GM19324 (cell line): ENCODE measurements around the gene PDE4D.
"Not testable (repeated sequence)": the region's sequence is repeated elsewhere in the genome, so short reads cannot be mapped to it uniquely, and the experiment has no call there.

Source experiments
- ATAC-seq: cut with Tn5 transposase; IDR thresholded peaks from one replicate; pipeline ENCODE4 v1.9.1; 2021; ENCODE audit warnings: mild to moderate bottlenecking, moderate library complexity; ENCODE audit not compliant: unreplicated experiment, low FRiP score

PDE4D gene

DNA sequence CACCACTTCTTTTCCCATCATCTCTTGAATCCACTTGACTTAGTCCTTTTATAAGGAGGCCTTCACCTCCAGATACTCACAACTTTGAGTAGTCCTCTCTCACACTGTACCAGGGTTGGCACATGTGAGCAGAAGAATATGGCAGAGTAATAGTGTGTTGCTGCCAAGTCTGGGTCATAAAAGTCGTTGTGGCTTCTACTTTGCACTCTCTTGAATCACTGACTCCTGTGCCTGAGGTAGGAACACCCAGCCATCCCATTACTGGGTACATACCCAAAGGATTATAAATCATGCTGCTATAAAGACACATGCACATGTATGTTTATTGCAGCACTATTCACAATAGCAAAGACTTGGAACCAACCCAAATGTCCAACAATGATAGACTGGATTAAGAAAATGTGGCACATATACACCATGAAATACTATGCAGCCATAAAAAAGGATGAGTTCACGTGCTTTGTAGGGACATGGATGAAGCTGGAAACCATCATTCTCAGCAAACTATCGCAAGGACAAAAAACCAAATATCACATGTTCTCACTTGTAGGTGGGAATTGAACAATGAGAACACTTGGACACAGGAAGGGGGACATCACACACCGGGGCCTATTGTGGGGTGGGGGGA is 145.4 kb downstream of the PDE4D start:
- not testable (repeated sequence) for ATAC-seq

DNA sequence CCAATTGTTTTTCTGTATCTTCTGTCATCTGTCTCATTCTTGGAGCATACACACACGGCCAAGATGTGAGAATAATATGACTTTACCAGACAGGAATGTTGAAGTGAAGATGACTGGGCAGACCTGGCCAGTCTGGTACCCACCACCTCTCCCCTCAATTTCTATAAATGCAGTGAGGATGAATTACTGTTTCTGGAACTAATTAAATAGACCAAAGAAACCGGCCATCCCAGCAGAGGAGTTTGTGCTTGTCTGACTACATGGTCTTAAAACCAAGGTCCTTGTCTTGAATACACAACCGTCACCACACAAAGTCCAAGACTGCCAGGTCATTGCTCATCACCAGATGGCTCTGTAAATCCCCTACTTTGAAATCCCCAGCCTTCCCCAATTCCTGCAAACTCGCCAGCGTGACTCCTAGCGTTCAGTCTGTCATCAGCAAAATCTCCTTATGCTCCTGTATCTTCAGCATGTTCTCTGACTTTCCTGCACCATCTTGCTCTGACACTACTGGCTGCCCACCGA is 147.2 kb downstream of the PDE4D start:
- ATAC-seq, result no peak

DNA sequence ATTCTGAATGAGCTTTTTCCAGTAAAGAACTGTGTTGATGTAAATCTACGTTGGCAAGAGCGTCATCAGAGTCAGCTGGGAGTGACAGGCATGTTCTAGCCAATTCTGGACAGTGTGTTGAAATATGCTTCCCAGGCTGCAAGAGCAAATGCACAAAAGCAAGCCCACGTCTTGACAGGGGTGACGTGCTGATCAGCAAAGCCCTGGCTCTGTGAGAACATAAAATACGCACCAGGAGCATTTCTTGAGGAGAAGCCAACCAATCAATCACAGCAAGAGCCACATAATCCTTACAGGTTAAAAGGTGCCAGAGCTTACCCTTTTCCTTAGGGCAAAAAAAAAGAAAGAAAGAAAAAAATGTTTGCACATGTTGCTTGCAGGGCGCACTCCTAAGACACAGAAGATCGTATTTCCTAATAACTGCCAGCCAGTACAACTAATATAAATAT is 148.1 kb downstream of the PDE4D start:
- no peak for ATAC-seq

DNA sequence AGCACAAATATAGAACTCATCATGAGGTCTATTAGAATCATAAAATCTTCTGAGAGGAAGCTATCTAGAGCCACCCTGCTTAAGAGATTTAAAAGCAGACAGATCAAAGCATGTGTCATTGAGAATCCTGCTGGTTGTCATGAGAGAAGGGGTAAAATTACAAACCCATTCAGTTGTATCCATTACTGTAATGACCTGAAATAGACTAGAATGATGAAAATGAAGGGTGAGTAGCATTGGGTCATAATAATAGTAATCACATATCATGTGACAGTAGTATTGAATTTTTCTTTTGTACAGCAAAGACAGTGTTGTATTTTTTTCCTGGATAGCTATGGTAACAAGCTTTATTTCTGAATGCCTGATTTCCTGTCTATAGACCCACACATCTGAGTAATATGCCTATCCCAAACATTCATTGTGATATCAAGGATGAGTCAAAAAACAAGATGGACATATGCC is 149.0 kb downstream of the PDE4D start:
- ATAC-seq, result no peak

DNA sequence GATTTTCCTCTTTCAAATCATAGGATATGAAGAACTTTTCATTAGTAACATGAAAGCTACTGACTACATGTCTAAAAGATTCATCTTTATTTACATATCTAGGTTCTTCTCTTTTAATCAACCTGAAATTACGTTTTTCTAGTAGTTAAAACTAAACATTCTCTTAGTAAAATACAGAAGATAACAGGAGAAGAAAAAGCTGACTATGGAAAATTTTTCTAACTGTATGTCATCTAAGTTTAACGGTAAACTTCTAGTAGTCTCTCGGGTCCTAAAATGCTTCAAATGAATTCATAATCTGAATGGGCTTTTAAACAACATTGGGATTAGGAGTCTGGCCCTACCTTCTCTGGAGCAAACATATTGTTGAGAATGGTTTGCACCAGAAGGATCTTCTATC is 151.9 kb downstream of the PDE4D start:
- ATAC-seq, result no peak

DNA sequence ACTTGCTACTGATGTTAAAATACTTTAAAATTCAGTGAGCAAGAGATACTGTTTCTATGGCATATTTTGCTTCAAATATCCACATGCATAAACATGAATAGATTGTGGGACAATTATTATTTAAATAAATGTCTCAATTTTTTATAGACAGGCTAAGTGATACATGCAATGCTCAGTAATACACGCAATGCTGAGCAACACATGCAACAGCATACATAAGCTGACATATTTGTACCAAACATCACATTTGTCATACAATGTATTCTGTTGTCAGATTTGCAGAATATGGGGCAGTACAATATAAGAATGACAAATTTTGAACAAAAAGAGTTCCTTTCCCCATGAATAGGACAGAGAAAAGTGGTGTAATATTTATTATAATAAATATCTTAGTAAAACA is 155.5 kb downstream of the PDE4D start:
- ATAC-seq, result no peak

DNA sequence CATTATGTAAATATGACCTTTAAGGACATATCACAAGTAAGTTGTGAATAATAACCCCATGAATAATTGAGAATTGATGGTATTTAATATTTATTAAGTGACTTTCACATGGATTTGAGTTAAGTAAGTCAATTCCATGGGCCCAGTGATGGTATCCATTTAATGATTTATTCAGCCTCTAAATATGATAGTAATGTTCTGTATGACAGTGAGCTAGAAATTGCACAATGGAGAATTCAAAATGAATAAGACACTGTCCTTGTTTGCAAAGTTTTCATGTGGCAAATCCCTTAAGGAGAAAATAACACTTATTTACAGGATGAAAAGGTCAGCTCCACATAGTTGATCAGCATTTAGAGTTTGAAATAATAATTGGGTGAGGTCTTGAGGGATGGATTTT is 160.7 kb downstream of the PDE4D start:
- no peak for ATAC-seq

DNA sequence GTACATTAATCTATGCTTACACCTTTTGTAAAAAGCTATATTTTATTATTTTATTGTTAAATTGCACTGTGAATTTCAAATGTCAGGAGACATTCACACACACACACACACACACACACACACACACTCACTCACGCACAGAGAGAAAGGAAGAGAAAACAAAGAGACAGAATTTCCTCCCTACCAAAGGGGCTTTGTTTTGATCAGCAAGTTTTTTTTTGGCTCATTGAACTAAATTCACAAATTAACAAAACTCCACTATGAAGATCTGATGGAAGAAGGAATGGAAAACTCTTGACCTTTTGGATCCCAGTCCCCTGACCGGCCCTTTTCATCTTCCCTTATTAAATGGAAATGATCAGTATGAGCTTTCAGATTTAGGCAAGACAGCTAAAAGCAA is 161.2 kb downstream of the PDE4D start:
- ATAC-seq, result no peak

DNA sequence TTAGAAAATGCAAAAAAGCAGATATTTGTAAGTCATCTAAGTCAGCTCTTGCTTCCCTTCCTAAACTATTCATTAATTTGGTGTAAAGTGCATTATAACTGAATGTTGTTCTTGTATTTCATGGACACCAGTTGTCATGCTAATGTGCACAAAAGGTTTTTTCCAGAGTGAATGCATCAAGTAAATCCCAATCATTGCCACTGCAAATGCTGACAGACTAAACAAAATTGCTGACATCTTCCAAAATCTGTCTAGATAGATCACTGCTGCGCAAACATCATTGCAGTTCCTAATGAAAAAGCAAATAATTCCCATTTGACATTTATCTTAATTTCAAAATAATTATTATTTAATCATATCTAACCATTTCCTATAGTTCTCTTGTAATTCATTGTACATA is 161.7 kb downstream of the PDE4D start:
- ATAC-seq, result no peak

DNA sequence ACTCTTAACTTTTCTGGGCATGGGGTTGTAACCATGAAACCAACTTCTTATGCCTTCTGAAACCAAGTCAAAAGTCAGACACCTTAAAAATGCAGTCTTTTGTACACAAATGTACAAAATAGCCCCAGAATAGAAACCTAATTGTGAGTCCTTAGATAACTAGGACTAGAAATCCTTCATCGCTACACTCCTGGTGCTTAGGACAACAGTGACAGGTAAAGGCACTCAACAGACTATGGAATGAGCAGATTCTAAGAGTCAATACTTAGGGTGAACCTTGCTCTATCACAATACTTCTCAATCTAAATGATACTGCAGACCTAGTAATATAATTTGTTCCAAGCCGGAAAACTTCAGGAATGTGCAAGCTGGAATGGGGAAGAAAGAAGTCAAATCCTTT is 163.7 kb downstream of the PDE4D start:
- ATAC-seq, result no peak

DNA sequence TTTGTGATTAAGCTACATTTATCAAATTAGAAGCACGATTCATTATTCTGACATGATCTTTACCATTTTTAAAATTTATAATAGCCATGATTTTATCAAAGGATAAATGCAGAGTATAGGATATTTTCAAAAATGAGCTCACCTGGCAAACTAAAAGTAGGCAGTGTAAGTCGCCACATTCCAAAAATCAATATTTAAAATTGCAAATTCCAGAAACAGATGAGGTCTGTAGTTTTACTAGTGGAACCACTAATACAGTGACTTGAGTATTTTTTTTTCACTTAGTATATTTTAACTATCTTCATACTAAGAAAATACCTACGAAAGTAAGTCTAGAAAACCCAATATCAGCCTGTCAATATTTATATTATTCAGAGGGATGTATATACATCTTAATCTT is 164.2 kb downstream of the PDE4D start:
- no peak for ATAC-seq

DNA sequence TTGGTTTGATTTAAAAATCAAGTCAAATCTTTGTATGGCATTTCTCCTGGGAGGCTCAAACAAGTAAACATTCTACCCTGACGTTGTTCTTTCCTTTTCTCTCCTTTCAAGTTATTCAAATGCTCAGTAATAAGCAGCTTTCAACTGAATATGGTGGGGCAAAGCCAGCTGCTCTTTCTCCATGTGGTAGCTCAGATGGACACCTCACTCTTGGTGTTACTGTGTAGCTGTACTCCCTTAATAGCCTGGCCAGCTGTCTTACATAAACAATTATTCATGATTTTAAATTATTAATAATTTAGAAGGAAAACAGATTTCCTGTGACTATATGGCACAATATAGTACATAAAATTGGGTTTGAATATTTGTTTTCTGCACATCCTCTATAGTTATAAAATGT is 165.2 kb downstream of the PDE4D start:
- ATAC-seq, result no peak

DNA sequence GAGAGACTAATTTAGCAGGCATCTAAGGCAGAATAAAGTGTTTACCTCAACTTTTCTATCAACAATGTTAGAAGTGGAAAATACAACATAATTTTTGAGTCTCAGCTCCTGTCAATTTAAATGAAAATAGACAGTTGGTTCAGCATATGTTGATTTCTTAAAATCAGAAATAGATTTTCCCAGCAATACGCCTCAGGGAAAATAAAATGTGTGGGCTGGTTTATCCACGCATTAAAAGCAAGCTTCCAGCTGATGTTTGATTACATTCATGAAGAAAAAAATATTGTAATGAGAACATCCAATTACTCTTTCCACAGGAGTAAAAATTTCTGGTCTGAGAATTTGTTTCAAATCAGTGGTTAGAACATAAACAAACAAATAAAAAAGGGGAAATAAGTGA is 166.3 kb downstream of the PDE4D start:
- no peak for ATAC-seq

DNA sequence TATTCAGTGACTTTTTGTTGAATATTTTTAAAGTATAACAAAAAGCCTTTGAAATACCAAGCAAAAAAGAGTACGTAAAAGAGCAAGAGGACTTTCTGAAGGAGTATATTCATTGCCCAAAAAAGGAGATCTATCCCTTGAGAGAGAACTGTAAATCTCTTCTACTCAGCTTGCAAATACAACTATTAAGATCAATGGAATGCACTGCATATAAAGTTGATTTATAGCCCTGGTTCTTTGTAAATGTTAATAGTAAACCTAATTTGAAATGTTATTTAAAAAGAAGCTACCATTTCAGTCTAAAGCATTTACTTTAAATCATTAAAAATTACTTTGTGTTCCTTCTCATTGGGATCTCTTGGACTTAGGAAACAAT is 168.1 kb downstream of the PDE4D start:
- no peak for ATAC-seq

DNA sequence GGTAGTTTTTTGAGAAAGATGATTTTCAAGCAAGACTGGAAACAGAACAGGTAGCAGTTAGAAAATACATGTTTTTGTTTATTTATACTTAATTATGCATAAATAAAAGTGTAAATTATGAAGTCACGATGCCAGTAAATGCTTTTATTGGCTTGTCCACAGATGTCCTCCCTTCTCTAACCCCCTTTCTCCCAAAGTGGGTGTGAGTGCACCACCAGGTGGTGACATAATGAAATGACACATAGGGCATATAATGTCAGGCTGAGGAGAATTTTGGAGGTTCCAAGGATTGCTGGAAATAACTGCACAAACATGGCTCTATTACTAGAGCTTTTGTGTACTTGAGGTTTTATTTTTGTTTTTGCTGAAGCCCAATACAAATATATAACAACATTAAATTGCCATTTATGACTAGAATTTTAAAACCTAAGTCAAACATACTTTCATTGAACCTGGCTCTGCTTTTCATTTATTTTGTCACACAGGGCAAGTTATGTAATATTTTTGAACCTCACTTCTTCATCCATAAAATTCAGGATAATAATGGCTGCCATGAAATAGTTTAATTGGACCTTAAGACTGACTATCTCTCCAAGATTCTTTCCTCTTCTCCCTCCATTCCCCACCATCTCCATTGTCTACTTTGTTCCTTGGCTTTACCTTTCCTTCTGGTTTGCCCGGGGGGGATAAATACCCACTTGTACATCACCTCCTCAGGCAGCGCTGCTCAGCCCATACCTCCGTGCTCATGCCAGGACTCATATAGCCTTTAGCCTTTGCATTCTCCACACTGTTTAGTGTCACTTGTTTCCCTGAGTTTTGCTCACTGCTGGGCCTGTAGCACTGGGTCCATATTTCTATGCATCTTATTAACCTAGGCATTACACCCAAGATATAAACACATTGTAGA is 168.8 kb downstream of the PDE4D start:
- no peak for ATAC-seq

DNA sequence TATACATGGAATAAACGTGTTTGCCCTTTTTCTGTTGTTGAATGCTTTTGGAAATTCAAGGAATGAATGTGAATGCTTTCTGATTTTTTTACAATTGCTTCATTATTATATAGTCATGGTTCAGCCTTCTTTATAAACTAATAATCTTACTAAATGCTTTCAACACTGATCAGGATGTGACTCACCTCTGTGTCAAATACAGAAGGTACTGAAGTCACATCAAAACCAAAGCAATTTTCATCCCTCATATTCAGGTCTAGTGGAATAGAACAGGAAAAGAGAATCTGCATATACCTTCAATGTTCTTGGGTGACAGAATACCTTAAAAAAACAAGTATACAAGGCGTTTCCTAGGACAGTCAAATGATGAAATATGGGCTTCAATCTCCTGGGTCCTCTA is 170.7 kb downstream of the PDE4D start:
- no peak for ATAC-seq

DNA sequence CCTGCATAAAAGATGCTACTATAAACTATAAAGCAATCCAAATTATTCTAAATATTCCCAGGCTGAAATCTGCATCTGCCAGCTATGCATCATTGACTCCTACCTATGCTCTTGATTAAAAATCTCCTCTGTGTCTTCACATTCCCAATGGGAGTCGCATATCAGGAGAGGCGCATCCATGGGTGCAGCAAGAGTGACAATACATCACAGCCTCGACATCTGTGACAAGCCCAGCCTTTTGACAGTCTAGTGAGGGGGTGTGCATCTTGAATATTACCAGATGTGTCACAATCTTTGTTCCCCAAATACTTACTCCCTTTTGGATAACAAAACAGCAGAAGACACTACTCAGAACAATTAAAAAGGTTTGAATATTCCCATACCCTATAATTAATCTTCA is 171.8 kb downstream of the PDE4D start:
- no peak for ATAC-seq

DNA sequence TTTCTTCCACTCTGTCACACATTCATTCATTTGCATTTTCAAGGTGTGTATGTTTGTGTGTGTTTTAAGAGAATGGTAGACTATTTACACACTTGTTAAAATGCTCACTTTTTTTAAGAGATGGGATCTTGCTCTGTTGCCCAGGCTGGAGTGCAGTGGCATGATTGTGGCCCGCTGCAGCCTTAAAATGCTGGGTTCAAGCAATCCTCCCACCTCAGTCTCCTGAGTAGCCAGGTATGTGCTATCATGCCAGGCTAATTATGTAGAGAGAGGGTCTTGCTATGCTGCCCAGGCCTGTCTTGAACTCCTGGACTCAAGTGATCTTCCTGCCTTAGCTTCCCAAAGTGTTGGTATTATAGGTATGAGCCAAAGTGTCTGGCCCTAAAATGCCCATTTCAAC is 173.5 kb downstream of the PDE4D start:
- no peak for ATAC-seq

DNA sequence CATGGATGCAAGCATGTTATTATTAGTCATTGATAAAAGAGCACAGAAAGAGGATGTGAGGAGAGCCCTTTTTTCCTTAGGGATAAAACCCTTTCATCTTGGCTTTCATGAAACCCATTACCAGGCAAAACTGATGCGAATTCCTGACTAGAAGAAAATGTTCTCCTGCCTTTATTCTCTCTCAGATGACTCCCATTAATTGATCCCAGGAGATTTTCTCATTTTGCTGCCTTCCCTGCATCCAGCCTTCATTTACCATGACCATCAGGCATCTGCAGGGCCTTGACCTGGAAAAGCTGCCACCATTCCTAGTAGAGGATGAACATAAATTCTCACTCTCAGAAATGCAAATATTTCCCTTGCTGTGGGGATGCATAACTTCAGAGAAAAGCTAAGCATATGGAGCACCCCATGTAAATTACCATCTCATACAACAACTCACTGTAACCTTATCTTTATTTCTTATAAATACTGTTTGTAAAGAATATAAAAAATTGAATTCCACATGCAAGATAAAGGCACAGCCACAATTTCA is 176.5 kb downstream of the PDE4D start:
- no peak for ATAC-seq

DNA sequence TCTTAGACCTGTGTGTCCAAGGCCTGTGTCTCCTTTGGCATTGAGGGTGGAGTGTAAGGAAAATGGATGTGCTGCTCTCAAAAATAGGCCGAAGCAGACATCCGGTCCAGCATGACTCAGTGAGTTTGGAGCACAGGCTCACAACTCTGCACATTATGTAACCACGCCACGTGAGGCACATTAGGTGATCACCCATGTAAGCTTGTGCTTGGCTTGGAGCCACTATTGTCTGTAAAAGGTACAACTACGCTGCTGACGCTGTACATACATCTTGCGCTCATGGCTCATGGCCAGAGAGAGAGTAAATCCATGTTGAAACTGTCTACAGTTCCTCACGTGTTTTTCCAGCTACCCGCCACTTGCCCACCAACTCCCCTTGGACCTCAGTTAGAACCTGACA is 177.5 kb downstream of the PDE4D start:
- no peak for ATAC-seq

DNA sequence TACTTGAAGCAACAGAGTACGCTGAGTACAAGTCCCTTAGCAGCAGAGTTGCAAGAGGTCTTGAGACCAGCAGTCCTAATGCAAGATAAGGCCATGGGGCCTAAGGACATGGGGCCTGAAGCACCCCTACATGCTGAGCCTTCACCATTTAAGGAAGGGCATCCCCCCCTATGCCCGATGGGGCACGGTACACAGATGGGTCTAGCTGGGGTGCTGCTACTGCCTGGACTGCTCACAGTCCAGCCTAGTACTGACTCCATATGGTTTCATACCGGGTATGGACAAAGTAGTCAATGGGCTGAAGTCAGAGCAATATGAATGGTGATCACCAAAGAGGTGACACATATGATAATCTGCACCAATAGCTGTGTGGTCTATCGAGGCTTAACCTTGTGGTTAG is 178.3 kb downstream of the PDE4D start:
- no peak for ATAC-seq

DNA sequence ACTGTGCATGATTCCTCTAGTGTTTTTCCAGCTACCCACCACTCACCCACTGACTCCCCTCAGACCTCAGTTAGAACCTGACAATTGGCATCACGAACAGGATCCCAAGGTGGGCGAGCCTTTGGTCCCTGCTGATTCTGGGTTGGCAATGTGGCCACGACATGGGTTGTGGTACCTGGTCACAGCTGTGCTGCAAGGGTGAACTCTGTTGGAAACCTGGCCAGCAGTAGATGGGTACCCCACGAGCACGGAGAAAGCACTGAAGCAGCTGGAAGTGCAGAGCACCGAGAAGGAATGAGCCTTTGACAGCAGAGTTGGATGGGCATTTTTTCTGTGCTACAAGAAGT is 180.1 kb downstream of the PDE4D start:
- no peak for ATAC-seq
